Hepatocyte (in vitro differentiated cells): ENCODE data around the gene LMAN2L.

ENCODE experiments used
- CTCF ChIP-seq: fragments of 200-600 bp; sonication (generic); IDR thresholded peaks from 2 replicates; pipeline ENCODE4 v1.5.1; 2016; ENCODE audit warnings: antibody characterized with exemption, mild to moderate bottlenecking; ENCODE audit not compliant: poor library complexity
- EZH2phosphoT487 ChIP-seq: fragments of 200-600 bp; sonication (generic); IDR thresholded peaks from one replicate; pipeline ENCODE4 v1.6.1; 2018; ENCODE audit warnings: antibody characterized with exemption, mild to moderate bottlenecking, low read depth, moderate library complexity; ENCODE audit not compliant: unreplicated experiment, severe bottlenecking

- TF ChIP-seq EZH2phosphoT487 (no peak), CTCF (no peak)
Observed at GRCh38 chr2:96759548-96759947, 19.7 kb upstream of the LMAN2L start.
